Testis (tissue), 3 donors: ENCODE measurements around the gene CFAP70. TPM values are rescaled to one million over a fixed set of nuclear protein-coding genes. Genes with fewer than 3 reads are reported as not detected.

Experiments used
- DNase-seq: peaks from one replicate; pipeline ENCODE4 v3.0.0-alpha.2; 2019
- H3K27ac ChIP-seq, 2 donors: fragments of 200-600 bp; sonication (generic); one replicate each; pipeline ENCODE4 v1.5.1; 2019
- H3K27me3 ChIP-seq: fragments of 200-600 bp; sonication (generic); one replicate; pipeline ENCODE4 v1.5.1; 2019
- H3K36me3 ChIP-seq: fragments of 200-600 bp; sonication (generic); one replicate; pipeline ENCODE4 v1.5.1; 2017; ENCODE audit warnings: low read depth; ENCODE audit errors: missing control alignments
- H3K4me1 ChIP-seq: fragments of 200-600 bp; sonication (generic); one replicate; pipeline ENCODE4 v1.5.1; 2019
- H3K4me3 ChIP-seq, 2 donors: fragments of 200-600 bp; sonication (generic); one replicate each; pipeline ENCODE4 v1.5.1; 2017 to 2019
- H3K9me3 ChIP-seq: fragments of 200-600 bp; sonication (generic); one replicate; pipeline ENCODE4 v1.5.1; 2017
- POLR2A ChIP-seq: fragments of 450-650 bp; IDR thresholded peaks from one replicate; pipeline ENCODE4 v1.6.1; 2017; ENCODE audit warnings: antibody characterized with exemption, mild to moderate bottlenecking, moderate library complexity
- WGBS, 2 donors: methylation state at CpG; one replicate each; pipeline ENCODE4 v1.1.5; 2018; 5-methylcytosine and 5-hydroxymethylcytosine counted together
- intact Hi-C: fragments of 100-400 bp; cut with DNase I; formaldehyde crosslinking; loops from one replicate; pipeline ENCODE4 v1.15.1; 2023; ENCODE audit warnings: low total_unique reads
- polyA plus RNA-seq: library from polyadenylated mRNA; stranded (reverse); fragments of 350-450 nt; fragmentation: Illumina TruSeq; extraction: RNeasy Lipid Tissue Mini Kit (QIAGEN cat#74804); gene quantifications from one replicate; pipeline ENCODE4 v1.2.3, GENCODE V29; 2014; ENCODE audit warnings: low read depth, low replicate concordance; ENCODE audit not compliant: insufficient read depth
- total RNA-seq, 2 donors: library from RNA; depleted of rRNA; stranded (reverse); fragments of >200 nt; gene quantifications; one replicate each; pipeline ENCODE4 v1.2.3, GENCODE V29; 2016
- TF ChIP-seq, protein P1 (sequence below), 3 experiments: fragments of 450-650 bp in 2 of 3; fragments of 200-600 bp in 1 of 3; sonication (generic) in 1 of 3; IDR thresholded peaks; one replicate each; pipeline ENCODE4 v1.5.1; 2016 to 2019; ENCODE audit warnings: antibody characterized with exemption in 3 of 3, mild to moderate bottlenecking in 2 of 3, moderate library complexity in 1 of 3

Gene CFAP70
- total and polyA plus RNA-seq, 3 donors from 2014 or later, result 29.6 to 57.2 (median 46.2) TPM

GRCh38 chr10:73287441-73287840 is 71.2 kb downstream of the CFAP70 start:
- TF ChIP-seq, protein P1, sequence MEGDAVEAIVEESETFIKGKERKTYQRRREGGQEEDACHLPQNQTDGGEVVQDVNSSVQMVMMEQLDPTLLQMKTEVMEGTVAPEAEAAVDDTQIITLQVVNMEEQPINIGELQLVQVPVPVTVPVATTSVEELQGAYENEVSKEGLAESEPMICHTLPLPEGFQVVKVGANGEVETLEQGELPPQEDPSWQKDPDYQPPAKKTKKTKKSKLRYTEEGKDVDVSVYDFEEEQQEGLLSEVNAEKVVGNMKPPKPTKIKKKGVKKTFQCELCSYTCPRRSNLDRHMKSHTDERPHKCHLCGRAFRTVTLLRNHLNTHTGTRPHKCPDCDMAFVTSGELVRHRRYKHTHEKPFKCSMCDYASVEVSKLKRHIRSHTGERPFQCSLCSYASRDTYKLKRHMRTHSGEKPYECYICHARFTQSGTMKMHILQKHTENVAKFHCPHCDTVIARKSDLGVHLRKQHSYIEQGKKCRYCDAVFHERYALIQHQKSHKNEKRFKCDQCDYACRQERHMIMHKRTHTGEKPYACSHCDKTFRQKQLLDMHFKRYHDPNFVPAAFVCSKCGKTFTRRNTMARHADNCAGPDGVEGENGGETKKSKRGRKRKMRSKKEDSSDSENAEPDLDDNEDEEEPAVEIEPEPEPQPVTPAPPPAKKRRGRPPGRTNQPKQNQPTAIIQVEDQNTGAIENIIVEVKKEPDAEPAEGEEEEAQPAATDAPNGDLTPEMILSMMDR (IDR thresholded peaks at IDR 0.05), result no peak
- TF ChIP-seq POLR2A, result no peak
- H3K4me1 ChIP-seq, result no peaks in the 10 kb centered on the region
- no peaks in the 10 kb centered on the region for H3K27me3 ChIP-seq
- intact Hi-C loops, result no loop called here
- no peak overlapping the region for H3K27ac ChIP-seq
- no peak for DNase-seq
- H3K9me3 ChIP-seq, result no peaks in the 10 kb centered on the region
- no peaks in the 10 kb centered on the region for H3K36me3 ChIP-seq
- H3K4me3 ChIP-seq, result no peak overlapping the region
- WGBS, 2 donors, result 88 to 94% methylated on average over 1 of the region's 1 CpG

DNA sequence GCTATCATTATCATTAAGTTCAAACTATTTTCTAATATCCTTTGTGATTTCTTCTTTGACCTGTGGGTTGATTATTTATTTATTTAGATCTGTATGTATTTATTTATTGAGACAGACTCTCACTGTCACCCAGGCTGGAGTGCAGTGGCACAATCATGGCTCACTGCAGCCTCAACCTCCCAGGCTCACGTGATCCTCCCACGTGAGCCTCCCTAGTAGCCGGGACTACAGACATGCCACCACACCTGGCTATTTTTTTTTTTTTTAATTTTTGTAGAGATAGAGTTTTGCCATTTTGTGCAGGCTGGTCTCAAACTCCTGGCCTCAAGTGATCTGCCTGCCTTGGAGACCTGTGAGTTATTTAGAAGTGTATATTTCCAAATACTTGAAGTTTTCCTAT is 77.6 kb downstream of the CFAP70 start:
- H3K9me3 ChIP-seq, result no peaks in the 10 kb centered on the region
- intact Hi-C loops, result no loop called here
- DNase-seq, result no peak
- TF ChIP-seq, protein P1 (IDR thresholded peaks at IDR 0.05), result no peak
- no peak for TF ChIP-seq POLR2A
- no peaks in the 10 kb centered on the region for H3K27me3 ChIP-seq
- no peak overlapping the region for H3K27ac ChIP-seq
- H3K36me3 ChIP-seq, result peaks cover 4% of the 10 kb centered on the region
- WGBS, 2 donors, result 85 to 98% methylated on average over 3 of the region's 3 CpGs
- no peaks in the 10 kb centered on the region for H3K4me1 ChIP-seq
- no peak overlapping the region for H3K4me3 ChIP-seq

- H3K4me3 ChIP-seq, result no peak overlapping the region
- H3K4me1 ChIP-seq, result no peaks in the 10 kb centered on the region
- H3K36me3 ChIP-seq, result no peaks in the 10 kb centered on the region
- DNase-seq, result no peak
- H3K27me3 ChIP-seq, result no peaks in the 10 kb centered on the region
- no peaks in the 10 kb centered on the region for H3K9me3 ChIP-seq
- 75 to 92% methylated on average over 2 of the region's 2 CpGs for WGBS, 2 donors
- intact Hi-C loops, result no loop called here
- no peak overlapping the region for H3K27ac ChIP-seq
- TF ChIP-seq, protein P1 (IDR thresholded peaks at IDR 0.05), result no peak
- no peak for TF ChIP-seq POLR2A
These were observed 94.2 kb downstream of the CFAP70 start for GRCh38 chr10:73264423-73264822.

DNA sequence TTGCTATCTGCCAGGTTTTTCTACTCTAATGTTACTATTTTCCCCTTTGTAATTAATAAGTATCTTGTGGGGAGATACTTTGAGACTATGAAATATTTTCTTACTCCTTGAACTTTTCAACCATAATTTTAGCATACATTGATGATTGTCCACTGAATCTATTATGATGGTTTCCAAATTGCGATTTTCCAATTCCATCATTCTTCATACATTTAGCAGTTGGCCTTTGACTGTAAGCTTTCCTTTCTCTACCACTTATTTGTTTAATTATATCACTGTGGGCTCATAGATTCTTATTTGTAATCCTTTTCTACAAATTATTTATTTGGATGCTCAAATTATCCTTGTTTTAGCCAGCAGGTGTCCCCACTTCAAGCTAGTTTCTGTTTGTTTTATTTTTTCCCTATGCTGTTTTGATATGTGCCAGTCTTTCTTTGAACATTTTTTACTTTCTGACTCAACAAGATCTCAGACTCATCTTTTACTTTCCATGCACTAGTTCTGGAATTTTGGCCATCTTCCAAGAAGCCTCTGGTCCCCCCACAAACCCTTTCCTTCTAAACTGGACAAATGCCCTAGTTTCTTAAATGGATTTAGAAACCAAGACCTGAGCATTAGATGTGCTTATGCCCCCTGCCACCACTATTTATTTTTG is 94.8 kb downstream of the CFAP70 start:
- Histone ChIP-seq H3K9me3 (no peaks in the 10 kb centered on the region), H3K27ac (no peak overlapping the region), H3K27me3 (no peaks in the 10 kb centered on the region), H3K36me3 (no peaks in the 10 kb centered on the region), H3K4me1 (no peaks in the 10 kb centered on the region), H3K4me3 (no peak overlapping the region)
- no peak for TF ChIP-seq POLR2A
- TF ChIP-seq, protein P1 (IDR thresholded peaks at IDR 0.05), result peak in 2 of 3 experiments; percentile 36 to 56
- intact Hi-C loops, result no loop called here
- no peak for DNase-seq
- 48% methylated on average over 1 of the region's 1 CpG for WGBS, 2 donors
